GM18868 (cell line): ENCODE results near the gene PRTG.
"Not testable (repeated sequence)": the region's sequence is repeated elsewhere in the genome, so short reads cannot be mapped to it uniquely, and the experiment has no call there.

ENCODE experiments used
- ATAC-seq: cut with Tn5 transposase; IDR thresholded peaks from one replicate; pipeline ENCODE4 v1.9.1; 2021; ENCODE audit warnings: mild to moderate bottlenecking, moderate library complexity; ENCODE audit not compliant: unreplicated experiment

Gene PRTG, protein sequence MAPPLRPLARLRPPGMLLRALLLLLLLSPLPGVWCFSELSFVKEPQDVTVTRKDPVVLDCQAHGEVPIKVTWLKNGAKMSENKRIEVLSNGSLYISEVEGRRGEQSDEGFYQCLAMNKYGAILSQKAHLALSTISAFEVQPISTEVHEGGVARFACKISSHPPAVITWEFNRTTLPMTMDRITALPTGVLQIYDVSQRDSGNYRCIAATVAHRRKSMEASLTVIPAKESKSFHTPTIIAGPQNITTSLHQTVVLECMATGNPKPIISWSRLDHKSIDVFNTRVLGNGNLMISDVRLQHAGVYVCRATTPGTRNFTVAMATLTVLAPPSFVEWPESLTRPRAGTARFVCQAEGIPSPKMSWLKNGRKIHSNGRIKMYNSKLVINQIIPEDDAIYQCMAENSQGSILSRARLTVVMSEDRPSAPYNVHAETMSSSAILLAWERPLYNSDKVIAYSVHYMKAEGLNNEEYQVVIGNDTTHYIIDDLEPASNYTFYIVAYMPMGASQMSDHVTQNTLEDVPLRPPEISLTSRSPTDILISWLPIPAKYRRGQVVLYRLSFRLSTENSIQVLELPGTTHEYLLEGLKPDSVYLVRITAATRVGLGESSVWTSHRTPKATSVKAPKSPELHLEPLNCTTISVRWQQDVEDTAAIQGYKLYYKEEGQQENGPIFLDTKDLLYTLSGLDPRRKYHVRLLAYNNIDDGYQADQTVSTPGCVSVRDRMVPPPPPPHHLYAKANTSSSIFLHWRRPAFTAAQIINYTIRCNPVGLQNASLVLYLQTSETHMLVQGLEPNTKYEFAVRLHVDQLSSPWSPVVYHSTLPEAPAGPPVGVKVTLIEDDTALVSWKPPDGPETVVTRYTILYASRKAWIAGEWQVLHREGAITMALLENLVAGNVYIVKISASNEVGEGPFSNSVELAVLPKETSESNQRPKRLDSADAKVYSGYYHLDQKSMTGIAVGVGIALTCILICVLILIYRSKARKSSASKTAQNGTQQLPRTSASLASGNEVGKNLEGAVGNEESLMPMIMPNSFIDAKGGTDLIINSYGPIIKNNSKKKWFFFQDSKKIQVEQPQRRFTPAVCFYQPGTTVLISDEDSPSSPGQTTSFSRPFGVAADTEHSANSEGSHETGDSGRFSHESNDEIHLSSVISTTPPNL

DNA sequence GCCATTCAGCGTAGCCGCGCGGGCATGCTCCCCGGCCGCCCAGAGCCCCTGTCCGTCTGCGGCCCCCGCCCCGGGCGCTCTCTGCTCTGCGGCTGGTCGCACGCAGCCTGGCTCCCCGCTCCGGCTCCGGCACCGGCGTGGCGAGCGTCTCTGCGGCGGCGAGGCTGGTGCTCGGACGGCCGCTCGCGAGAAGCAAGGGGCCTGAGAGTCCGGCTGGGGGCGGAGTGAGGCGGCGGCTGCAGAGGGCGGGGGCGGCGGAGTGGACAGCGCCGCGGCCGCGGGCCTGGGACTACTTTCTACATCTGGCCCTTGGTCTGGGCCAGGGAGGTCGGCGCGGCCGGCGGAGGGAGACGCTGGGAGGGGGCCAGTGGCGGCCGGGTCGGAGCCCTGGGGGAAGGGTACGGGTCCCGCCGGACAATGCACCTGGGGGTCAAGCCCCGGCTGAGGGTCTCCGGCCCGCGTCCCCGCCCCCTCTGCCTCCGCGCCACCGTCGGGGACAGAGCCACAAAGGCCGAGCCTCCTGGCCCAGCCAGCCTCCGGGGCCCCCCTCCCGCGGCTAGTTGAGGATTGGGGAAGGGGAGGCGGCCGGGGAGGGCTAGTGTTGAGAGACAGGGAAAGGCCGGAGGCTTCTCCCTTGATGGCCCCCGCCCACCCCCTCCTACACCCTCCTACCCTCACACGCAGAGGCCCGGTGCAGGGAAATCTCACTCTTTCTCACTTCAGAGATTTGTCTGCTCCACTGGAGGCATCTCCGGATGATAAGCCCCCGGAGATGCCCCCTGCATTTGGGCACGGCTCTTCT is at the start of gene PRTG:
Gene PRTG, minus strand, starts transcription at position 226 of the 802 bp plus-strand sequence. Its CDS starts 221 bp downstream, at position 5.
- ATAC-seq, result no peak

DNA sequence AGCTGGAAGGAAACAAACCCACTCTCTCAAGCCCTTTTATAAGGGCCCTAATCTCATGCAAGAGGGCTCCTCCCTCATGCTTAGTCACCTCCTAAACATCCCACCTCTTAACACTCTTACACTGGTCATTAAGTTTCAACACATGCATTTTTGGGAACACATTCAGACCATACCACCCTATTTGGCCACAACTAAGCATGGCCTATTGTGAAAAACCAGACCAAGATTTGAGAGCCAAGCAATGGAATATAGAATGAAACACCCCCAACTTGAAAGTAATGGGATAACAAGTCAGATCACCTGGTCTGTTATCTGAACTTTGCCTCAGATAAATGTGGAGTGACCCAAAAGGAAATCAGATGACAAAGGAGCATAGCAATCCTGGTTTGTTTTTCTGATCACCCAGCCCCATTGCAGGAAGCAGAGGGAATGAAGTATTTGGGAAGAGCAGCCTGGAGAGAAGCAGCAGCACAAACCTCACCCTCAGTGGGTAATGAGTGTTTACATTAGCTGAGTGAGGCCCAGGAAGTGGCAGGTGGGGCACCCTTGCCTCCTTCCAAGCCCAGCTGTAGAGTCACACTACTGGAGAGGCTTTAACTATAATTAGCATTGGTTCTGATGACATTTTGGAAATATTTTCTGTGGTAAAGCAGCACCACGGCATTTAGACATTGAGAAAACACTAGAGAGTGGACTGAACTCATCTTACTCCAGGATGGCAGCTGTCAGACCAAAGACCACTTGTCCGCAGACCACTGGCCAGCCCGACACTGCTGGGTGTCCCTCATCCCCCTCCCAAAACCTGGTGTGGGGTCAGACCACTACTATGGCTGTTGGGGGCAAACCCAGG is 48.8 kb upstream of the PRTG start:
- ATAC-seq, result no peak

DNA sequence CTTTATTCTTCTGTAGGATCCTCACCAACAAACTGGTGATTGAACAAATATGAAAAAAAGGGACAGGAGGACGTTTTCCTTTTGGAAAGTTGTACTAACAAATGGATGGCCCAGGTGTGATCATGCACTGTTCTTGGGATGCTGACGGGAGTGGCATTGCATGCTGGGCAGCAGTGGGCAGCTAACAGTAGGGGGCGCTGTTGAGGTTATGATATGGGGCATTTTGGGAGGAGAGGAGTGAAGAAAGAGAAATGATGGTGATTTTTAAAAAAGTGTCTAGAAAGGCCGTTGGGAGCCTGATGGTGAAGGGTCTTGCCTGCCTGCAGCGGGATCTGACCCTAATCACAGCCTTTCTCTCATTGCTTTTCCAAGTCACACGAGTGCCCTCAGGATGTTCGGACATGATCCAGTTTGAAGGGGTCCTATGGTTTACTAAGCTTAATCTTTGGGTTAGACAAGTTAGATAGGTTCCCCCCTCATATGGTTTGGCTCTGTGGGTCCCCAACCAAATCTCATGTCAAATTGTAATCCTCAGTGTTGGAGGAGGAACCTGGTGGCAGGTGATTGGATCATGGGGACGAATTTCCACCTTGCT is 46.2 kb upstream of the PRTG start:
- ATAC-seq, result no peak

DNA sequence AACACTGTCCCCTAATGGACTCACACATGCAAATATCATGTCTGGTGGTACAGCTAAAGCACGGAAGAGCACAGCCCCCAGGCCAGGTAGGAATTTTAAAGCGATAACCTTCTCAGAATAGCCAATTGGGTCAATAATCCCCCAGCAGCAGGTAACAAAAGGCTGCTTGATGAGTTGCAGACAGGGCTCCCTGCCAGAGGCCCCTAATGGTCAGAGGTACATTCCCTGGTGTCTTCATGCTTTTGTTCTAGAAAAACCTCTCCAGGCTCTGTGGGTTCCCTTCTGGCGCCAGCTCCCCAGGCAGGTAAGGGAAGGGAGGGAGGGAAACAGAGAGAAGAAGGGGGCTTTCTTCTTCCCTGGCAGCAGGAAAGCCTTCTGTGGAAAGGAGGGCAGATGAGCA is 43.4 kb upstream of the PRTG start:
- no peak for ATAC-seq

DNA sequence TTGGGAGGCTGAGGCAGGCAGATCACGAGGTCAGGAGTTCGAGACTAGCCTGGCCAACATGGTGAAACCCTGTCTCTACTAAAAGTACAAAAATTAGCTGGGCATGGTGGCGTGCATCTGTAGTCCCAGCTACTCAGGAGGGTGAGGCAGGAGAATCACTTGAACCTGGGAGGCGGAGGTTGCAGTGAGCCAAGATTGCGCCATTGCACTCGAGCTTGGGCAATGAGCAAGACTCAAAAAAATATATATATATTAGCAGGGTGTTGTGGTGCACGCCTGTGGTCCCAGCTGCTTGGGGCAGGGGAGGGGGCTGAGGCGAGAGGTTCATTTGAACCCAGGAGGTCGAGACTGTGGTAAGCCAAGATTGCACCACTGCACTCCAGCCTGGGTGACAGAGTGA is 42.6 kb upstream of the PRTG start:
- not testable (repeated sequence) for ATAC-seq

- no peak for ATAC-seq
Measured at GRCh38 chr15:55784286-55784685, 41.3 kb upstream of the PRTG start.

- ATAC-seq, result no peak
Measured at GRCh38 chr15:55782901-55783300, 39.9 kb upstream of the PRTG start.

DNA sequence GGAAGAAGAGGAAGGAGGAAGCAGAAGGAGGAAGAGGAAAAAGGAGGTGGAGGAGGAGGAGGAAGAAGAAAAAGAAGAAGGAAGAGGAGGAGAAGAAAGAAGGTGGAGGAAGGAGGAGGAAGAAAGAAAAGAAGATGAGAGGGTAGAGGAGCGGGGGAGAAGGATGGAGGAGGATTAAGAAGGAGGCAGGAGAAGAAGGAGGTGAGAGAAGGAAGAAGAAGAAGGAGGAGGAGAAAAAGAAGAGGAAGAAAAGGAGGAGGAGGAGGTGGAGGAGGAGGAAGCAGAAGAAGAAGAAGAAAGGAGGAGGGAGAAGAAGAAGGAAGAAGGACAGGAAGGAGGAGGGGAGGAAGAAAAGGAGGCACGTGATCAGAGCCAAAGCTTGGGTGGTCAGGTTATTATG is 37.3 kb upstream of the PRTG start:
- no peak for ATAC-seq

GRCh38 chr15:55778932-55779331 is 36.0 kb upstream of the PRTG start:
- ATAC-seq, result no peak

- ATAC-seq, result no peak
Measured at GRCh38 chr15:55775316-55775715, 32.4 kb upstream of the PRTG start.

- ATAC-seq, result peak; percentile 82
Measured at GRCh38 chr15:55774113-55774970, 31.4 kb upstream of the PRTG start.

DNA sequence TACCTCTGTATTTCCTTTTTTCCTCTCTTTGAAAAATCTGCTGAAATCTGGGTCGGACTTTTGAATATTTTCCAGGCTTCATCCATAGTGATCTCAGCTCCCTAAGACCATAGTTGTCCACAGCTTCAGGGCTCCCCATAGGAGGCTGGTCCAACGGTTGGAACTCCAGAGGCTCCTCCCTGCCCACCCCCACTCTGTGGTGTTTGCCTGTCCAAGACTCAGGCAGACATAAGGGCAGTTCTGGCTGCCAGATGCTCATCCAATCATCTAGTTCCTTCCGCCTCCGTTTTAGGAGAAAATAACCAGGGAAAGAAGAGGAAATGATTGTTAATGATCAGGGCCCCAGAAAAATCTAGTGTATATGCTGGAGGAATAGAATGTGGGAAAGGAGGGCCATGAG is 27.9 kb upstream of the PRTG start:
- no peak for ATAC-seq

DNA sequence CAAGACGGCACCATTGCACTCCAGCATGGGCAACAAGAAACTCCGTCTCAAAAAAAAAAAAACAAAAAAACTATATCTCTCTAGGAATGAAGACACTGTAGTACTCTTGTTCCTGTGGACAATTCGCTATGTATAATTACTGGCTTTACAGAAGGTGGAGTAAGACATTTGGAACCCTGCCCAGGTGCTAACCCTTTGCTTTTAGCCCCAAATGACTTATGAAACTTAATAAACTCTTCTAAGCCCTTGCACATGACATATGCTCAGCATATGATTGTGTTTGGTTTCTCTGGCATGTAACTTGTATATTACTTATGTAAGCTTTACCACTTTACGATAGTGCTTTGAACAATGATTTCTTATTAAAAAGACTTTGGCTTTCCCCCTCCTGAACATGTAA is 27.3 kb upstream of the PRTG start:
- ATAC-seq, result no peak

- ATAC-seq, result no peak
Measured at GRCh38 chr15:55768670-55769185, 25.8 kb upstream of the PRTG start.

DNA sequence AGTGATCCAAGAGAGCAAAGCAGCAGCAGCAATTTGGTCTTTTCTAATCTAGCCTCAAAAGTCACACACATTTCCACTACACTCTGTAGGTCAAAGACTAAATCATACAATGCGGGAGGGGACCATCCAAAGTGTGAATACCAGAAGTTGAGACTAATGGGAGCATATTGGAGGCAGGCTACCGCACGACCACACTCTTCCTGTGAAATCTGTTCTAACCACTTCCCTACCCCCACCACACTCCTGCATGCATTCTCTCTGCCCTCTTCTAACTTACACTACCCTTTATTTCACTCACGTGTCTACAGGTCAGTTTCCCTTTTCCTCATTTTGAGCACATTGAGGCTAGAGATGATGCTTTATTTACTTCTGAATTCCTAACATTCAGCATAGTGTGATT is 23.7 kb upstream of the PRTG start:
- no peak for ATAC-seq

DNA sequence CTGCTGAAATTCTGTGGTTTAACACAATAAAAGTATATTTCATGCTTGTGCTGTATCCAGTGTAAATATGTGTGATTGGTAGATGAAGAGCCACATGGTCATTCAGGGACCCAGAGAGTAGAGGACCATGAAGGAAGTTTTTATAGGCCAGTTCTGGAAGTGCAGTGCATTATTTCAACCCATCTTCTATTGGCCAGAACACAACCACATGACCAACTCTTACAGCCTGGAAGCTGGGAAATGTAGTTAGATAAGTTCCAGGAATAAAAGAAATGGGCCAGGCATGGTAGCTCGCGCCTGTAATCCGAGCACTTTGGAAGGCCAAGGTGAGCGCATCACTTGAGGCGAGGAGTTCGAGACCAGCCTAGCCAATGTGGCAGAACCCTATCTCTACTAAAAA is 21.4 kb upstream of the PRTG start:
- ATAC-seq, result no peak

GRCh38 chr15:55758580-55758986 is 15.6 kb upstream of the PRTG start:
- ATAC-seq, result no peak

DNA sequence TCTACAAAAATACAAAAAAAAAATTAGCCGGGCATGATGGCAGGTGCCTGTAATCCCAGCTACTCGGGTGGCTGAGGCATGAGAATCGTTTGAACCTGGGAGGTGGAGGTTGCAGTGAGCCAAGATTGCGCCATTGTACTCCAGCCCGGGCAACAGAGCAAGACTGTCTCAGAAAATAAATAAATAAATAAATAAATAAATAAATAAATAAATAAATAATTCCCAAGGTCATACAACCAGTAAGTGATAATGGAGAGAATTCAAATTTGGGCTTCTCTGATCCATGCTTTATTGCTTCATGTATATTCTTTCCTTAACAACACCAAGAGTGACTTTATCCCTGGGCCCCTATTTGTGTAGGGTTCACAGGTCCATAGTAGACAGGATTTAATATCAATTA is 10.5 kb upstream of the PRTG start:
- ATAC-seq, result not testable (repeated sequence)
